ENCODE measurements around the gene UBB.

Gene UBB

GRCh38 chr17:16380640-16381495 lies at the start of gene UBB:
UBB (plus strand) TSS chr17:16381091; CDS start chr17:16381908, 817 bp downstream.
- peak; percentile 47 to 96 (median 91) for DNase-seq

- DNase-seq: no peak
Observed at GRCh38 chr17:16338391-16338790, 42.5 kb upstream of the UBB start.

- DNase-seq: no peak
Observed at GRCh38 chr17:16339402-16339801, 41.5 kb upstream of the UBB start.

- DNase-seq: no peak
Observed at GRCh38 chr17:16339959-16340358, 40.9 kb upstream of the UBB start.

GRCh38 chr17:16342979-16343378 lies 37.9 kb upstream of the UBB start:
- DNase-seq: peak in 22 of 58 donors; percentile 4 to 62 (median 26)

GRCh38 chr17:16343569-16343968 lies 37.3 kb upstream of the UBB start:
- no peak for DNase-seq

- DNase-seq: no peak
Observed at GRCh38 chr17:16345565-16345964, 35.3 kb upstream of the UBB start.

GRCh38 chr17:16346721-16347271 lies 34.1 kb upstream of the UBB start:
- DNase-seq: no peak

GRCh38 chr17:16348586-16348985 lies 32.3 kb upstream of the UBB start:
- DNase-seq: no peak

GRCh38 chr17:16349431-16349830 lies 31.5 kb upstream of the UBB start:
- DNase-seq: no peak

- no peak for DNase-seq
Observed at GRCh38 chr17:16351831-16352230, 29.1 kb upstream of the UBB start.

GRCh38 chr17:16352303-16352666 lies 28.6 kb upstream of the UBB start:
- peak in 33 of 58 donors; percentile 7 to 65 (median 26) for DNase-seq

GRCh38 chr17:16352667-16353316 lies 28.1 kb upstream of the UBB start:
- peak in 29 of 58 donors; percentile 9 to 69 (median 40) for DNase-seq

GRCh38 chr17:16353317-16354174 lies 27.3 kb upstream of the UBB start, which contains the start of gene CENPV:
CENPV (minus strand) TSS chr17:16353469; CDS start chr17:16353436, 33 bp downstream.
- peak in 33 of 58 donors; percentile 9 to 69 (median 27) for DNase-seq

- DNase-seq: no peak
Observed at GRCh38 chr17:16354585-16354984, 26.3 kb upstream of the UBB start.

- no peak for DNase-seq
Observed at GRCh38 chr17:16358394-16358793, 22.5 kb upstream of the UBB start.

- no peak for DNase-seq
Observed at GRCh38 chr17:16361874-16362273, 19.0 kb upstream of the UBB start.

- peak in 52 of 58 donors; percentile 21 to 85 (median 58) for DNase-seq
Observed at GRCh38 chr17:16363749-16364536, 16.9 kb upstream of the UBB start.

- DNase-seq: no peak
Observed at GRCh38 chr17:16364625-16365024, 16.3 kb upstream of the UBB start.

GRCh38 chr17:16371742-16372141 lies 9.1 kb upstream of the UBB start:
- DNase-seq: no peak
